DOHH2 (cell line): ENCODE data around the gene RRP8.

Experiments used
- EZH2phosphoT487 ChIP-seq: fragments of 200-600 bp; sonication (generic); IDR thresholded peaks from 2 replicates; pipeline ENCODE4 v1.6.1; 2017; ENCODE audit warnings: borderline replicate concordance, mild to moderate bottlenecking, antibody characterized with exemption, low read length, moderate library complexity, mixed read lengths
- TF ChIP-seq, protein P1 (sequence below): fragments of 200-600 bp; sonication (generic); IDR thresholded peaks from one replicate; pipeline ENCODE4 v1.5.1; 2014; ENCODE audit warnings: antibody characterized with exemption, mild to moderate bottlenecking, low read depth, low read length; ENCODE audit not compliant: poor library complexity, severe bottlenecking

DNA sequence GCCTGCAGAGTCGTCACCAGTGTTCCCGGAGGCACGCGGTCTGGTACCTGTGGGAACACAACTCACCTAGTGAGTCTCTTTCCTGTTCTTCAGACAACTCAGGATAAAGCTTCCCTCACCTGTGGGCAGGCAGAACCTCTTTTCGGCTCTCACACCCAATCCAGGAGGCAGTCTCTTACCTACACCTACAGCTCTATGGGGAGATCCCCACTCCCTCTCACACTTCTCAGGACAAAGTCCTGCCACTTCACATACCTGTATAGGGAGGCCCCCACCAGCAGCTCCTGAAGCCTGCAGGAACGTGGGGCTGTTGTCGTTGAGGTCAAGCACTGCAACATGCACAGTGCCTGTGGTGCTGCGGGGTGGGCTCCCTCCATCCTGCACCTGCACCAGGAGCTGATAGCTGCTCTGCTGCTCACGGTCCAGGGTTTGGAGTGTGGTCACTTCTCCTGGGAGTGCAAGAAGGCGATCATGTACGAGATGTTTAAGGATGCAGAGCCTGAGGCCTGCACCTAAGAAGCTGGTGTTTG, 28.0 kb upstream of the RRP8 start:
- TF ChIP-seq, protein P1, sequence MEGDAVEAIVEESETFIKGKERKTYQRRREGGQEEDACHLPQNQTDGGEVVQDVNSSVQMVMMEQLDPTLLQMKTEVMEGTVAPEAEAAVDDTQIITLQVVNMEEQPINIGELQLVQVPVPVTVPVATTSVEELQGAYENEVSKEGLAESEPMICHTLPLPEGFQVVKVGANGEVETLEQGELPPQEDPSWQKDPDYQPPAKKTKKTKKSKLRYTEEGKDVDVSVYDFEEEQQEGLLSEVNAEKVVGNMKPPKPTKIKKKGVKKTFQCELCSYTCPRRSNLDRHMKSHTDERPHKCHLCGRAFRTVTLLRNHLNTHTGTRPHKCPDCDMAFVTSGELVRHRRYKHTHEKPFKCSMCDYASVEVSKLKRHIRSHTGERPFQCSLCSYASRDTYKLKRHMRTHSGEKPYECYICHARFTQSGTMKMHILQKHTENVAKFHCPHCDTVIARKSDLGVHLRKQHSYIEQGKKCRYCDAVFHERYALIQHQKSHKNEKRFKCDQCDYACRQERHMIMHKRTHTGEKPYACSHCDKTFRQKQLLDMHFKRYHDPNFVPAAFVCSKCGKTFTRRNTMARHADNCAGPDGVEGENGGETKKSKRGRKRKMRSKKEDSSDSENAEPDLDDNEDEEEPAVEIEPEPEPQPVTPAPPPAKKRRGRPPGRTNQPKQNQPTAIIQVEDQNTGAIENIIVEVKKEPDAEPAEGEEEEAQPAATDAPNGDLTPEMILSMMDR, result no peak
- no peak for TF ChIP-seq EZH2phosphoT487
